ENCODE measurements around the gene FBXO5.

DNA sequence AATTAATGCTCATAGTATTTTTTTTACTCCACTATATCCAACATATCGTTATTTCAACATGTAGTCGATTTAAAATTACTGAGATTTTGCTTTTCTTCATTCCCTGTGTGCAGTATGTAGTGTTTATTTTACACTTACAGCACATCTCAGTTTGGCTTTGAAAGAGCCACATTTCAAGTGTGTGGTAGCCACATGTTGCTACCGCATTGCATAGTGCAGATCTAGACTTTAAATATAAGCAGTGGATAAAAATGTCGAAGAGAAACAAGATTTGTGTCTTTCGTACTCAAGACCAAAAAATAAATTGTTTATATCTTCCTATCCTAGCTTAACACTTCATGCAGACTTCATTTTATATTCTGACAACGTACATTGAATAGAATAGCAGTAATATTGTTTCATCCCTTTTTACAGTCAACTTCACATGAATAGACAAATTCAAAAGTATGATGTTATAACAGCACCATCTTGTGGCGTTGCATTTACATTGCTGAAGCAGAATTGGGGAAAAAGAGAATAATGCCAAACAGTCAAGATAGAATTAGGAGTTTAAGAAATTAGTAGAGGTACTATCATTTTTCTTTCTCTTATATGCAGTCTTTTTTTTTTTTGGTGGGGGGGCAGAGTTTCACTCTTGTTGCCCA, 29.9 kb downstream of the FBXO5 start:
- TF ChIP-seq, protein P1, sequence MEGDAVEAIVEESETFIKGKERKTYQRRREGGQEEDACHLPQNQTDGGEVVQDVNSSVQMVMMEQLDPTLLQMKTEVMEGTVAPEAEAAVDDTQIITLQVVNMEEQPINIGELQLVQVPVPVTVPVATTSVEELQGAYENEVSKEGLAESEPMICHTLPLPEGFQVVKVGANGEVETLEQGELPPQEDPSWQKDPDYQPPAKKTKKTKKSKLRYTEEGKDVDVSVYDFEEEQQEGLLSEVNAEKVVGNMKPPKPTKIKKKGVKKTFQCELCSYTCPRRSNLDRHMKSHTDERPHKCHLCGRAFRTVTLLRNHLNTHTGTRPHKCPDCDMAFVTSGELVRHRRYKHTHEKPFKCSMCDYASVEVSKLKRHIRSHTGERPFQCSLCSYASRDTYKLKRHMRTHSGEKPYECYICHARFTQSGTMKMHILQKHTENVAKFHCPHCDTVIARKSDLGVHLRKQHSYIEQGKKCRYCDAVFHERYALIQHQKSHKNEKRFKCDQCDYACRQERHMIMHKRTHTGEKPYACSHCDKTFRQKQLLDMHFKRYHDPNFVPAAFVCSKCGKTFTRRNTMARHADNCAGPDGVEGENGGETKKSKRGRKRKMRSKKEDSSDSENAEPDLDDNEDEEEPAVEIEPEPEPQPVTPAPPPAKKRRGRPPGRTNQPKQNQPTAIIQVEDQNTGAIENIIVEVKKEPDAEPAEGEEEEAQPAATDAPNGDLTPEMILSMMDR (IDR thresholded peaks at IDR 0.05), result peak; percentile 75
- TF ChIP-seq EZH2 (IDR thresholded peaks at IDR 0.05), result no peak
